ENCODE measurements around the gene SRGAP3. TPM values are rescaled to one million over a fixed set of nuclear protein-coding genes. Genes with fewer than 3 reads are reported as not detected.

Gene SRGAP3
- total RNA-seq, 4 donors from 2014 or later, result 13.1 to 84.9 (median 27.4) TPM

DNA sequence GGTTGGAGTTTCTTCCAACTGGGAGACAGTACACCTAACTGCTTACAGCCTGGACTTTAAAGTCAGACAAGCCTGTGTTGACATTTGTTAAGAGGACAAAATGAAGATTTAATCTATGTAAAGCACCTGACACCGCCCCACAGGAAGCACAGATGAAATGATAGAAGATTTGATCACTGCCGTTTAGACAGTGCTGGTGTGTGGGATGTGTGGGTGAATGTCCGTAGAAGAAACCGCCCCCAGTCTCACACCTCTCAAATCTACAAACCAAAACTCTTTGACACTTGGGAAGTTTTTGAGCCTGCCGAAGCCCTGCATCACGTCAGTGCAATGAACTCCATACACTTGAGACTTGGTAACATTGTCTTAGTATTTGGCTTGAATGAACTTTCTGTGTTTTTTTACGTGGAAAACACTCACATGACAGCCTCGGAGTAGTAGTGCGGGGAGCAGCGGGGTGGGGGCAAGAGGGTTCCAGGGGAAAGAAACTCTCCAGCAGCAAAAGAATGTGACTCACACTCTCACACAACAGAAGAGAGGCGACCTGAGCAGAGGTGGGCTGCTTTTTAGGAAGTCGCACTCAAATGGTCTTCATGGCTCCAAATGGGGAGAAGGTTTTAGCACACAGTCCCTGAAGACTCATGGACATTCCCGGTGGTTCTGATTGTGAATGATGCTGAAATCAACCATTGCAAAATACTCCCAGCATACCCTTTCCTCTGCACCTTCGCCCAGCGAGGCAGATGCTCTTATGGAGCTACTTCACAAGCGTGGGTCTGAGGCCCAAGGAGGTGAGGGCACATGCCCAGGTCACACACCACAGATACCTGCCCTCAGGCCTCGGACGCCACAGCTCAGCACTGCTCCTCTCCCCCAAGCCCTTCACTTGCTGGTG, 79.2 kb downstream of the SRGAP3 start:
- H3K9me3 ChIP-seq, result no peaks in the 10 kb centered on the region
- 82% methylated on average over 17 of the region's 18 CpGs for WGBS
- no peak for DNase-seq (ENCODE audit: low spot score in 2 of 2)
- H3K4me1 ChIP-seq, result peaks cover 56% of the 10 kb centered on the region
- H3K27ac ChIP-seq, result peak overlapping the region; percentile 38
- H3K36me3 ChIP-seq, result no peaks in the 10 kb centered on the region
- H3K4me3 ChIP-seq, result no peak overlapping the region
- no peaks in the 10 kb centered on the region for H3K27me3 ChIP-seq
- TF ChIP-seq, protein P1, sequence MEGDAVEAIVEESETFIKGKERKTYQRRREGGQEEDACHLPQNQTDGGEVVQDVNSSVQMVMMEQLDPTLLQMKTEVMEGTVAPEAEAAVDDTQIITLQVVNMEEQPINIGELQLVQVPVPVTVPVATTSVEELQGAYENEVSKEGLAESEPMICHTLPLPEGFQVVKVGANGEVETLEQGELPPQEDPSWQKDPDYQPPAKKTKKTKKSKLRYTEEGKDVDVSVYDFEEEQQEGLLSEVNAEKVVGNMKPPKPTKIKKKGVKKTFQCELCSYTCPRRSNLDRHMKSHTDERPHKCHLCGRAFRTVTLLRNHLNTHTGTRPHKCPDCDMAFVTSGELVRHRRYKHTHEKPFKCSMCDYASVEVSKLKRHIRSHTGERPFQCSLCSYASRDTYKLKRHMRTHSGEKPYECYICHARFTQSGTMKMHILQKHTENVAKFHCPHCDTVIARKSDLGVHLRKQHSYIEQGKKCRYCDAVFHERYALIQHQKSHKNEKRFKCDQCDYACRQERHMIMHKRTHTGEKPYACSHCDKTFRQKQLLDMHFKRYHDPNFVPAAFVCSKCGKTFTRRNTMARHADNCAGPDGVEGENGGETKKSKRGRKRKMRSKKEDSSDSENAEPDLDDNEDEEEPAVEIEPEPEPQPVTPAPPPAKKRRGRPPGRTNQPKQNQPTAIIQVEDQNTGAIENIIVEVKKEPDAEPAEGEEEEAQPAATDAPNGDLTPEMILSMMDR (IDR thresholded peaks at IDR 0.05), result no peak
- TF ChIP-seq POLR2AphosphoS5 (IDR thresholded peaks at IDR 0.05) (no peak), POLR2A (IDR thresholded peaks at IDR 0.05) (no peak), EP300 (IDR thresholded peaks at IDR 0.05) (no peak)

DNA sequence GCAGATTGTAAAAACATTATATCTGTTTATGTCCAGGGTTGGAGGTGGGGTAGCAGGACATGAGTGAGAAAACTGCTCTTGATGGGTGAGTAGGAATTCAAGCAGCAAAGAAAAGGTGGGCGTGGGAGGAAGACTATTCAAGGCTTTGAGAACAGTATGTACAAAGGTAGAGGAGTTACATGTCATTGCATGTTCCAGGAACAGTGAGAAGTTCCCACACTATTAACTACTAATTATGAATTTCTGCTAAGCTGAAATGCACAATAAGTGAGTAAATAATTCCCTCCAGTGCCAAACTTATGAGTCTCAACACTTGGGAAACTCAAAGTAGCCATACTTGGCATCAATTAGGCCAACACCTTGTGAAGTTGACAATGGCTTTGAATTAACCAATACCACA, 80.1 kb downstream of the SRGAP3 start:
- Histone ChIP-seq H3K27me3 (no peaks in the 10 kb centered on the region), H3K9me3 (no peaks in the 10 kb centered on the region), H3K4me1 (peaks cover 48% of the 10 kb centered on the region), H3K4me3 (no peak overlapping the region), H3K27ac (peak overlapping the region; percentile 38), H3K36me3 (no peaks in the 10 kb centered on the region)
- TF ChIP-seq, protein P1 (IDR thresholded peaks at IDR 0.05), result no peak
- TF ChIP-seq POLR2A (IDR thresholded peaks at IDR 0.05), result no peak
- TF ChIP-seq POLR2AphosphoS5 (IDR thresholded peaks at IDR 0.05), result no peak
- TF ChIP-seq EP300 (IDR thresholded peaks at IDR 0.05), result no peak
- no peak for DNase-seq (ENCODE audit: low spot score in 2 of 2)
- 77% methylated on average over 1 of the region's 1 CpG for WGBS

DNA sequence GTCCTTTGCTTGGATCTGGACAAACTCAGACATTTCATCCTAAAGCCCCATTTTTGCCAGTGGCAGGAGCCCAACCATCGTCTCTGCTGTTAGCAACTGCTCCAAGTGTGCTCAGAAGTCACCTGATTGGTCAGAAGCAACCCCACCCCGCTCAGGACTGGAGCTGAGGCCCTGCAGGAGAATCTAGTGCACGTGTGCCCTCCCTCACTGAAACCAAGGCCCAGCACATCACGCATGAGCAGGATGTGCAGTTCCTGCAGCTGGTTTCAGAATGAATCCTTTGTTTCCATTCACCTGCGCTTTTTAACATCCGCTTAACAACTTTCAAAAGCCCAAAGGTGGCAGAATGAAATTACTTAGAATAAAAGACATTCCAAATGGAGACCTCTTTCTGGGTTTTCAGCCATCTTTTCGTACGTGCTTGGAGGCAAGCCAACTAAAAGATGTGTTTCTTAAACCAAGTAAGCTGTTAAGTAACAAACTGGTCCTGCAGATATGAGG, 81.2 kb downstream of the SRGAP3 start:
- TF ChIP-seq POLR2AphosphoS5 (IDR thresholded peaks at IDR 0.05), result no peak
- TF ChIP-seq, protein P1 (IDR thresholded peaks at IDR 0.05), result no peak
- TF ChIP-seq EP300 (IDR thresholded peaks at IDR 0.05), result no peak
- TF ChIP-seq POLR2A (IDR thresholded peaks at IDR 0.05), result no peak
- H3K36me3 ChIP-seq, result no peaks in the 10 kb centered on the region
- peaks cover 47% of the 10 kb centered on the region for H3K4me1 ChIP-seq
- WGBS, result 64% methylated on average over 8 of the region's 8 CpGs
- H3K27ac ChIP-seq, result peak overlapping the region; percentile 38
- no peak for DNase-seq (ENCODE audit: low spot score in 2 of 2)
- no peak overlapping the region for H3K4me3 ChIP-seq
- no peaks in the 10 kb centered on the region for H3K27me3 ChIP-seq
- H3K9me3 ChIP-seq, result no peaks in the 10 kb centered on the region

DNA sequence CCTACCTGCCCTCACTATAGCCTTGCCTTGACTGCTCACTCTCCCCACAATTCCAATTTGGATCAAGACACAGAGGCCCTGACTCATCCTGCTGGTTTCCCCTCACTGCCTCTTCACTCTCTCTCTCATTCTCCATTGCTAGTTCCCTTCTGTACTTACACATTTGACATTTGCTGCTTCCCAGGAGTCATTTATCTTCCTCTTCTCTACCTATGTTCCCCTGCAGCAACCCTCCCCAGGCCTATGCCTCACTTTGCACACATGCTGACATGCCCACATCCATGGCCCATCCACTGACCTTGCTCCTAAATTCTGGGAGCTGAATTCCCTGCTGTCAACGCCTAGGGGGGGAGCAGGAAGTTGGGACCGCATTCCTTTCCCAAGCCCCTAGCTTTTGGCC, 82.2 kb downstream of the SRGAP3 start:
- no peak for DNase-seq (ENCODE audit: low spot score in 2 of 2)
- Histone ChIP-seq H3K27me3 (no peaks in the 10 kb centered on the region), H3K36me3 (no peaks in the 10 kb centered on the region), H3K27ac (no peak overlapping the region), H3K4me1 (peaks cover 37% of the 10 kb centered on the region), H3K4me3 (no peak overlapping the region), H3K9me3 (no peaks in the 10 kb centered on the region)
- 87% methylated on average over 2 of the region's 2 CpGs for WGBS
- no peak for TF ChIP-seq POLR2A (IDR thresholded peaks at IDR 0.05)
- TF ChIP-seq, protein P1 (IDR thresholded peaks at IDR 0.05), result no peak
- TF ChIP-seq POLR2AphosphoS5 (IDR thresholded peaks at IDR 0.05), result no peak
- no peak for TF ChIP-seq EP300 (IDR thresholded peaks at IDR 0.05)

DNA sequence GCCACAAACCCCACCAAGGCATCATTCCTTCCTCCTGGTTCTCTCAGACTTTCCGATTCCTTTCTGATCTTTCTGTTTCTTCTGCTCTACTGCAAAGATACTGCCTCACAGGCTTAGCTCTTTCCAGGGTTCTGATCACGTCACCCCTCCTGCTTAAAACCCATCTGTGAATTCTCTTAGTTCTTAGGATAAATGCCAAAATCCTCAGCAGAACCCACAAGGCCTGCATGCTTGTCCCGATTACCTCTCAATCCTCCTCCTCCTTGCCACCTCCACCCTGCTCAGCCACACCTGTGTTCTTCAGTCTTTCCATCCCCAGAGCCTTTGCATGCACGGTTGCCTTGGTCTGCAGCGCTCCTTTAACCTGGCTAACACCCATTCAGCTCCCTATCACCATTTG, 84.0 kb downstream of the SRGAP3 start:
- WGBS, result 87% methylated on average over 5 of the region's 5 CpGs
- H3K4me1 ChIP-seq, result peaks cover 27% of the 10 kb centered on the region

More for the DNA sequence above, 84.0 kb downstream of the SRGAP3 start:
- DNase-seq (ENCODE audit: low spot score in 2 of 2), result no peak
- Histone ChIP-seq H3K27ac (no peak overlapping the region), H3K36me3 (no peaks in the 10 kb centered on the region), H3K27me3 (no peaks in the 10 kb centered on the region), H3K9me3 (no peaks in the 10 kb centered on the region), H3K4me3 (no peak overlapping the region)
- TF ChIP-seq, protein P1 (IDR thresholded peaks at IDR 0.05), result no peak
- no peak for TF ChIP-seq EP300 (IDR thresholded peaks at IDR 0.05)
- no peak for TF ChIP-seq POLR2AphosphoS5 (IDR thresholded peaks at IDR 0.05)
- no peak for TF ChIP-seq POLR2A (IDR thresholded peaks at IDR 0.05)
